ENCODE results near the gene ZNF800.

ZNF800 gene

DNA sequence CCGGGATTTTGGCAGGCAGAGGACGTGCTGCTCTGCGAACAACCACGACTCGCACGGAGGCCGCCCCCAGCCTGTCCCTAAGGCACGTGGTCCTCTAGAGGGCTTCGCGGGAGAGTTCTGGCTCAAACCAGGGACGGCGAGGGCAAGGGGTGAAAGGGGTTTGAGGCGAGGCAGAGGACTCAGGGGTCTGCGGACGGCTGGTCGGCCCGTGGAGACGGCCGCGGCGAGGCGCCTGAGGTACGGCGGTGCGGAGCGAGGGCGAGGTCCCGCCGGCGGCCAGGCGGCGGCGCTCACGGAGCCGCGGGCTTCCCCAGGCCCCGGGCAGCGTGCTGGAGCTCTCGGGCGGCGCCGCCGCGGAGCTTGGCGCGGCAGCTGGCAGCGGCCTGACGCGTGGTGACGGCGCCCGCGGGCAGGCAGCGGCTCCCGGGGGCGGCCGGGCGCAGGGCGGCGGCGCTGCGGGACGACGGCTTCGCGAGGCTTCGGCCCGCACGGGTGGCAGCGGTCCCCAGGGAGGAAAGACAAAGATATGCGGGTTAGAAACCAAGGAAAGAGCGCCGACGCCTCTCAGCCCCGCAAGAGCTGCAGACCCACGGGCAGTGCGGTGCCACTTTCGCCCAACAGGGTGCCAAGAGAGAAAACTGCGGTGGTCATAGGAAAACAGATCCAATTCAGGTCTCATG, 44.8 kb downstream of the ZNF800 start:
- DNase-seq (ENCODE audit: low spot score): peak; percentile 73

GRCh38 chr7:127346575-127347256, 45.8 kb downstream of the ZNF800 start:
- DNase-seq (ENCODE audit: low spot score): no peak

GRCh38 chr7:127342596-127342995, 49.9 kb downstream of the ZNF800 start:
- DNase-seq (ENCODE audit: low spot score): no peak

DNA sequence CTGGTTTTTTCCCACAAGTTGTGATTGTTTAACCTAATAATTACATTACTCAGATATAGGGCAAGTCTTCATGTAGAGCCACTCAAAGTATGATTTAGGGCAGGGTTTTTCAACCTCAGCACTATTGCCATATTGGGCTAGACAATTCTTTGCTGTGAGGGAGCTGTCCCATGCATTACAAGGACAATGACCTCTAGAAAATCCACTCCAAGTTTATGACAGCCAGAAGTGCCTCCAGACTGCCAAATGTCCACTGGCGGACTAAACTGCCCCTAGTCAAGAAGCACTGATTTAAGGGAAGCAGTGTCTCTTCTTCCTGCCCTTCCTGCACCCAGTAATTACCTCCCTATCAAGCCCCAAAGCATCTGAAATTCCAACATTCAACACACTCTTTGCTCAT, 54.4 kb downstream of the ZNF800 start:
- DNase-seq (ENCODE audit: low spot score): no peak

GRCh38 chr7:127337581-127337980, 54.9 kb downstream of the ZNF800 start:
- no peak for DNase-seq (ENCODE audit: low spot score)

DNA sequence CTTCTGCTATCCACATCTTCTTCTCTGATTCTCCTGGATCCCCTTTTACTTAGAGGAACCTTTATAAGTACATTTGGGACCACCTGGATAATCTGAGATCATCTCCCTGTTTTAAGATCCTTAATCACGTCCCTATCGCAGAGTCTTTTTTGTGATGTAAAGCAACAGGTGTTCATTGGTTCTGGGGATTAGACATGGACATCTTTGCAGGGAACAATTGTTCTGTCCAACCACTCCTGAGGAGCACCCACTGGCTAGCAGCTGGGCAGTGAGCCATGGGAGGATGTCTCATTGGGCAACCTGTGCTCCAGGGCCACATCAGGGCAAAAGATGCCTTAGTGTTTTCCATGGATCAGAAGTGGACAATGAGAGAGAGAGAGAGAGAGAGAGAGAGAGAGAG, 56.0 kb downstream of the ZNF800 start:
- no peak for DNase-seq (ENCODE audit: low spot score)

DNA sequence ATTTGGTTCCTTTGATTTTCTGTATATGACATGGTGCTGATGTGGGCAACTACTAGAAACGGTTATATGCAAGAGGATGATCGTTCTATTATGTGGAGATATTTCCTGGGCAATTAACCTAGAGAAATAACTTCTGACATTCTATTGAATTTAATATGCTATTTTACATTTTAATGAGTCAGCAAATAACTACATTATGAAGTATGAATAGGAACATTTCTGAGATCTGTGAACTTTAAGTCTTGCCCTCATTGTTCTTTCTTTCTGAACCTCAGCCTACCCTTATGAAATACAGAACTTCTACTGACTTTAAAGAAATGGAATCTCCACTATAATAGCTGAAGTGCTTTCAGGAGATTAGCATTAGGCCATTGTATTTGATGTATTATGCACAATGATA, 59.6 kb downstream of the ZNF800 start:
- no peak for DNase-seq (ENCODE audit: low spot score)

DNA sequence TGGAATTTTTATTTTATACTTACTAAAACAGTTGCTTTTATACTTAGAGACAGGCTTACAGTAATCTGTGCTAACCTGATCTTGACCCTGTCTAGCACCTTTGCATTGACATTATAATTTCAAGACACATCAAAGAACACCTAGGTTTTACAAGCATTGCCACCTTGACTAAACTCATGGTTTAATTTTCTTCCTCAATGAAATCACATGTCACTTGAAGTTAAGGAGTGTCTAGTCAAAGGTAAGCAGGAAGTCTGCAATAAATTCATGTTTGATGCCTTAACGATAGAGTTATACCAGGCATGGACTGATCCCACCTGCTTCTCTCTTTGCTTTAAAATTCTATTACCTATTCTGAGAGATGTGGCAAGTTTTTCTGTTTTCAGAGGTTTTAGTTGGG, 62.4 kb downstream of the ZNF800 start:
- DNase-seq (ENCODE audit: low spot score): no peak

- DNase-seq (ENCODE audit: low spot score): no peak
These were observed 69.5 kb downstream of the ZNF800 start for GRCh38 chr7:127322832-127323493.

- no peak for DNase-seq (ENCODE audit: low spot score)
These were observed 70.2 kb downstream of the ZNF800 start for GRCh38 chr7:127322351-127322750.

GRCh38 chr7:127320974-127321373, 71.5 kb downstream of the ZNF800 start:
- DNase-seq (ENCODE audit: low spot score): no peak
